HG03095 (cell line): ENCODE measurements around the gene USP32.

Experiments used
- ATAC-seq: cut with Tn5 transposase; IDR thresholded peaks from one replicate; pipeline ENCODE4 v1.9.1; 2021; ENCODE audit warnings: moderate library complexity; ENCODE audit not compliant: unreplicated experiment

USP32 gene

DNA sequence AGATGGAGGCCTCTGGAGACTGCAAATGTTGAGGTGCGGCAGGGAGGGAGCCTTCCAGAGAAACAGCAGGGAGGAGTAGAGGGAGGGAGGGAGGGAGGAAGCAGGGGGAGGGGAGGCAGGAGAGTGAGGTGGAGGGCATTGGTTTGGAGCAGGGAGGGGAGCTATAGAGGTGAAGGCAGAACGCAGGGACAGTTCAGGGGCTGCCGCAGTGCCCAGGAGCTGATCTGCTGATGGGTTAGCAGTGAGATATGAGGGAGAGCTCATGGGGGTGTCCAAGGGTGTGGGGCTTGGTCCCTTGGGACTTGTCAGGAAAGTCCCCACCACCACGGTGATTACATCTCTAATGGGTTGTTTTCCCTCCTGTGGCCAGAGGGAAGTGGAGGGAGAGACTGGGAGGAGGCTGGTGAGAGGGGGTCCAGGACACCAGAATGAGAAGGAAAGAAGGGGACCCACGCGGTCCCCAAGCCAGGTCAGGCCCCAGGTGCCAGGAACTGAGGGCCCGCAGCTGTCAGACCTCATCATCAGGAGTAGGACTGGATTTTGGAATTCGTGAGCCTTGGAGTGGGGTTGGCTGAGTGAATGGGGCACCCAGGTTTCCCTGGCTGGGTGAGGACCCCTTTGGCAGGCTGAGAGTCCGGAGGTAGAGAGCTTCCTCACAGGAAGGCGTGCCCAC, 231.0 kb downstream of the USP32 start:
- ATAC-seq: no peak

DNA sequence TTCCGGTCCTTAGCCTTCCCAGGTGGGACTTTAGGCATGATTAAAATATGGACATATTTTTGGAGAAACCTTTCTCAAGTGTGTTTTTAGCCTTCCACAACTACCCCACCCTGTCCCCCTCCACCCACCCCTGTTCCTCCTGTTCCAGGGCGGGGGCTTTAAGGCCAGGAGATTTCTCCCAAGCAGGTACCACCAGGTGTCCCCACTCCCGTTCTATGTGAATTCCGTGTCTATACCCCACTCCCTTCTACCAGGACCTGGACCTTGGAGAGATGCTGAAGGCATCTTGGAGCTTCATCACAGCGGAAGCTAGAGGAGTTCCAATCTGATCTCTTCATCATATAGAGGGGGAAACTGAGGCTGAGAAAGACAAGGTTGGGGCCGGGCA, 232.5 kb downstream of the USP32 start:
- ATAC-seq: no peak

- ATAC-seq: no peak
Observed at GRCh38 chr17:60158751-60159478, 233.0 kb downstream of the USP32 start.

GRCh38 chr17:60157487-60158040, 234.4 kb downstream of the USP32 start:
- no peak for ATAC-seq

DNA sequence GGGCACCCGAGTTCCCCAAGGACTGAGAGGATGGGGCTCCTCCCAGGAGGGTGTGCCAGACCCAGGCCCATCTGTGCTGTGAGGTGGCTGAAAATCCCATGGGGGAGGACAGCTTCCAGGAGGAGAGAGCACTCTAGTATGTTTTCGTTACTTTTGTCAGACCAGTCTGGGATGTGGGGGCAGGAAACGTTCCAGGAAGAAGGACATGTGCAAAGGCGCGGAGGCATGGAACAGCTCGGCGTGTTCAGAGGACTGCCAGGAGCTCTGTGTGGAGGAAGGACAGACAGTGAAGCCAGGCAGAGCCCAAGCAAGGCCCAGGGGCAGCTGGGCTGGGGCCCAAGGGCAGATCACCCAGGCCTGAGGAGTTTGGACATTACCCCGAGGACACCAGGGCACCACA, 235.2 kb downstream of the USP32 start:
- no peak for ATAC-seq

DNA sequence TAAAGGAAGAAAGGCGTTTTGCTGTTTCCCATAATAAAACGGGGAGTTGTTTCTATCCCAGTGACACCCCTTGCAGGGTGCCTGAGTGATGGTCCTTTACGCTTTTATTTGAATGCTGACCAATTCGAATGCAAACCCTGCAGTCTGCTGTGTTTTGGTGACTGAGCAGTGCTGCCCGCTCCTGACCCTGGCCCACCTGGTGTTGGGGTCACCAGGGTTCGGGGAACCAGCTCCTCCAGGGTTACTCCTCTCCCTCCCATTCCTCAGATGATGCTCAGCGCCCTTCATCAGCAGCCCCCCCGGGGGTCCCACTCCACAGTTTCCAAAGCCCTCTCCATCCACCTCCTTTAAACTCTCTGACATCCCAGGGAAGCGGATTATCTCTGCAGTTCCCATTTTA, 236.1 kb downstream of the USP32 start:
- no peak for ATAC-seq

GRCh38 chr17:60155427-60155814, 236.5 kb downstream of the USP32 start:
- no peak for ATAC-seq

DNA sequence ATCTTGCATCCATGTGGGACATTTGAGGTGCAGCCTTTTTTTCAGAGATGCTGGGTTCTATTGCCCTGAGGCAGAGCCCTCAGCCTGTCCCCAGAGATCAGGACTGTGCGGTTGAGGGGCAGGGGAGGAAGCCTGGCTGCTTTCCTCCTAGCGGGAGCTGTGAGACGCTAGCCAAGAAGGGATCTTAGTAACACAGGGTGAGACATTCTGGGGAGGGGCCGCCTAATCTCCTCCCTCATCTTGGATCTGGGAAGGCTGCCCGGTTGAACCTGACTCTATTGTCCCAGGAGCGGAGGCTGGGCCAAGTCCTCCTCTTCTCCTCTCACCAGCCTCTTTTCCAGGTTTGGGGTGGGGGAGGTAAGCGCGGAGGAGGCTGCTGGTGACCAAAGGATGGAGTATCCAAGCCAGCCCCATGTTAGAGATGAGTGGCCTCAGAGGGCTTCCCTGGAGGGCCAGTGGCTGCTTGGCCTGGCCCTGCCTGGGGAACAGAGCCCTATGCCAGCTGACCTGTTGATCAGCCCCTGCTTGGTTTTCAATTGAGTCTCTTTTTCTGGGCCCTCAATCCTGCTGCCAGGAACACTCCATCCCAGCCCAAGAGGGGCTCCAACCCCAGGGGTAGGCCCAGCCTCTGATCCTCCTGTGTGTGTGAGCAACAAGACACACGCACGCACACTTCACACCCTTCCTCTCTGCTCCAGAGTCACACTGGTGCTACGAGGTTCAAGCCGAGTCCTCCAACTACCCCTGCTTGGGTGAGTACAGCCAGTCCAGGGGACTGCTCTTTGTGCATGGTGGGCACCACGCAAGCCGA, 237.1 kb downstream of the USP32 start:
- no peak for ATAC-seq

DNA sequence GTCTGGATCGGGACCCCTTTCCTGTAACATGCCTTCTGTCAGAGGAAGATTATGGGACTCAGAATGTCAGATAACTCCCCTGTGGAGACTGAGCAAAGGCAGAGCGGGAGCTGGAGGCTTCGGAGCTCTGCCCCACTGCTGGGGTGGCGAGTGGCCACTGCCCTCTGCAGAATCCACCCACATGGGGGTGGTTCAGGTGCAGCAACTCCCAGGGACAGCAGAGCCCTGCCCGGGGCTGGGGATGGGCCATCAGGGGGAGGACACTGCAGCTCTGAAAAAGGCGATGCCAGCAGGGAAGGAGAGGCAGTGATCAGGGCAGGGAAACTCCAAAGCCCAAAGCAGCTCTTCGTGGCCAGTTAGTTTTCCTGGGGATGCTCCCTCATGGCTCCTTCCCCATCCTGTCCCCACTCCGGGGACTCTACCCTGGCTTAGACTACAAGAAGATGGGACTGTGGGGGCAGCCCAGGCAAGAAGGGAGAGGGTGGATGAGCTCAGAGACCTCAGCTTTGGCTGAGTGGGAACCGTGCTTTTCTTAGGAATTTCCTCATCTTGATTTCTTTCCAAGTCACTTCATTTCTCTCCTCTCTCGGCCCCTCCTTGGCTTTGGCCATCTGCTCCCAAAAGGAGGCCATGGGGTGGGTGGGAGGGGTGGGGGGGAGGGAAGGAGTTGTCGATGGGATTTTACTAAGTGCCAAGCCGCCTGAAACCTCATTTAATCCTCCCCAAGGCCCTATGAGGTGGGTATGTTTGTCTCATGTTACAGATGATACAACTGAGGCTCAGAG, 238.1 kb downstream of the USP32 start:
- ATAC-seq: no peak

DNA sequence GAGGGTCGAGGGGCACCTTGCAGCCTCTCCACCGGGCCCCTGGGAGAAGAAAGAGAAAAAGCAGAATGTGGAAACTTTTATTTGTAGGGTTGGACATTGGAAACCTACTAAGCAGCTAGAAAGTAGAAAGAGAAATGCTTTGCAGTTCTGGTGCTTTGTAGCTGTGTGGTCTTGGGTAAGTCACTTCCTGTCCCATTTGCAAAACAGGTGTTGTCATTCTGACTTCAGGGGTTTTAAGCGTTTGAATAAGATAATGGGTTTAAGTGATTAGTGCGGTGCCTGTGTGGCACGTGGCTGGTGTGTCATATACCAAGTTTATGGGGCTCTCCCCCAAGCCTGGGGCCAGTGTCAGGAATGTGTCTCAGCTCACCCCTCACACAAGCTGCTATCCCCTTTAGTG, 240.6 kb downstream of the USP32 start:
- no peak for ATAC-seq

GRCh38 chr17:60149691-60150582, 242.0 kb downstream of the USP32 start, which contains the start of gene CA4:
Gene CA4, plus strand, starts transcription at chr17:60149973. Its CDS starts 62 bp downstream, at chr17:60150035.
- ATAC-seq: no peak

DNA sequence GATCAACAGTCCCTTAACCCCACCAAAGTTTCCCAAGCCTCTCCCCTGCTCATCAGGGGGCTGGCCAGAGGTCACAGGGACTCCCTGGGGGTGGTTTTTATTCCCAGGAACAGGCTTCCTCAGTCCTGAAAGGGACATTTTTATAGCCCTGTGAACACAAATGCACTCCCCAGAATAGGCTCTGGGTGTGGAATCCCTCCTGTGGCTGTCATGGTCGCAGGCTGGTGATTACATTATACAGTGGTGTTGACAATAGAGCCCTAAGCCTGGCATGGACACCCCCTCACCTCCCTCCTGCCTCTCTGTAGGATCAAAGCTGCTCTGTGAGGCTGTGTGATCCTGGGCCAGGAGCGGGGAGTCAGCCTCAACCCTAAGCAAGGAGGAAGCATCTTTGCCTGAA, 243.6 kb downstream of the USP32 start:
- ATAC-seq: no peak

DNA sequence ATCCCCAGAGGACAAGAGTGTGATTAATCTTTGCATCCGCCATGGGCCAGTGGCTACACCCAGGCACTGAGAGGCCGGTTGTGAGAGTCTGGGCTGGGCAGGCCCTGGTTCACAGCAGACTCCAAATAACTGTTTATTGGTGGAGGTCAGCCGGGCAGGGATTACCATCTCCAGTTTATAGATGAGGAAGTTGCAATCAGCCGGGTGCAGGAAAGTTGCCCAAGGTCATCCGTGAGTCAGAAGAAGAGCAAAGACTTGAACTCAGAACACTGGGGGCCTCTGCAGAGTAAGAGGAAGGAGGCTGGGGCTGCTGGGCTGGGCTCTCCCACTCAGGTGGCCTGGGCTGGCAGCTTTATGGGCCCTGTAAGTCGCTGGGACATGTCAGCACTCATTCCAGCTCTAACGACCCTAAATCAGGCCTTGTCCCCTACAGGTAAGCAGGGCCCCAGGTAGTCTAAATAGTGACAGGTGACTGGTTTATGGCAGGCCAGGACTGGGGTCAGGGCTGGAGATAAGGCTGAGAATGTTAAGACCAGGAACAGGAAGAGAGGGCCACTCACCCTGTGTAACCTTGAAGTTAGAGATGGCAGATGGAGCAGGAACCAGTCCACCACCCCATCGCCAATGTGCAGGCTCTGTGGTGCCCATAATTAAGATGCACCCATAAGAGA, 244.2 kb downstream of the USP32 start:
- no peak for ATAC-seq

GRCh38 chr17:60146206-60146605, 245.7 kb downstream of the USP32 start:
- no peak for ATAC-seq

- ATAC-seq: no peak
Observed at GRCh38 chr17:60145006-60145935, 246.7 kb downstream of the USP32 start.

- no peak for ATAC-seq
Observed at GRCh38 chr17:60142872-60143499, 248.9 kb downstream of the USP32 start.

DNA sequence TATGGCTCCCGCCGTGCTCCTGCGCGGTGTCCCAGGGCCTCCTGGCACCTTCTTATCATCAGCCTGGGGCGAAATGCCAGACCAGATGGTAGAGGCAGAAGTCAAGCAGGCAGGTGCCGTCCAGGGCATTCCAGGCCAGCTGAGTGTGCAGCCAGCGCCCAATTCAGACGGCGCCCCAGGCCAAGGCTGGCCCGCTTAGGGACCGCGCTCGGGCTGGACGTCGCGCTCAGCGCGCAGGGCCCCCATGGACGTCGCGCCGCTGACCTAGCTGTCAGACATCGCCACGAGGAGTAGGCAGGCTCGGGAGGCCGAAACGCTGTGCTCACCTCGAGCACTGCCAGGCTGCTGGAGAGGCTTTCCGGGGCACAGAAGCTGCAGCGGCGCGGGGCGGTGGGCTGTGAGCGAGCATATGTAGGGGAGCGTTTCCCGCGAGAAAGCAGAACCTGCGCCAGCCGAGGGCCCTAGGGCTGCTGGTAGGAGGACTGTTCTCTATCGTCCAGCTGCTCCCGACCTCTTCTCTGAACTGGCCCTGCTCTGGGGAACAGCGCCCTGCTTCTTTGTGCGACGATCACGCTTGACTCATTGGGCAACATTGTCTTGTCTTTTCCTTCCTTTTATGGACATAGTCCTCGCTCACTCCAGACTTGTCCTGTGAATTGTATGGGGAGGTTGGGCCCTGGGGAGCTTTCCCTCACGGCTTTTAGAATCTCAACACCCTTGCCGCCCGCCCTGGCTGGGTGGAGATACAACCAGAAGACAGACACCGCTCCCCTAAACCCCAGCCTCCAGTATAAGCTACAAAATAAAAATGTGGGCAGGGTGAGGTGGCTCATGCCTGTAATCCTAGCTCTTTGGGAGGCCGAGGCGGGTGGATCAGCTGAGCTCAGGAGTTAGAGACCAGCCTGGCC, 250.6 kb downstream of the USP32 start:
- no peak for ATAC-seq
